Activated naive CD4-positive, alpha-beta T cell treated with anti-CD3 and anti-CD28 coated beads, Interleukin-2, amount 50 U/mL, for 72 hours (primary cell): Measurements from ENCODE around the gene SRSF7. TPM values are rescaled to one million over a fixed set of nuclear protein-coding genes. Genes with fewer than 3 reads are reported as not detected.
"Not testable (repeated sequence)": the region's sequence is repeated elsewhere in the genome, so short reads cannot be mapped to it uniquely, and the experiment has no call there.

Experiments used
- ATAC-seq, 2 donors: fragments of 150-1000 bp; cut with Tn5 transposase; 2 replicates each; pipeline ENCODE4 v1.10.0; 2021; ENCODE audit warnings: mild to moderate bottlenecking in 2 of 2, moderate library complexity in 2 of 2
- DNase-seq, 2 donors: peaks; one replicate each; pipeline ENCODE4 v3.0.0; 2021 to 2022; ENCODE audit warnings: low spot score in 2 of 2
- H3K27ac Mint-ChIP-seq, 2 donors: one replicate each; pipeline ENCODE4 v1.8.0; 2022; ENCODE audit warnings: mild to moderate bottlenecking in 2 of 2, mixed read lengths in 2 of 2
- H3K36me3 Mint-ChIP-seq, 2 donors: one replicate each; pipeline ENCODE4 v1.8.0; 2022; ENCODE audit warnings: mixed read lengths in 2 of 2
- H3K9me3 Mint-ChIP-seq, 2 donors: one replicate each; pipeline ENCODE4 v1.8.0; 2022; ENCODE audit warnings: mixed read lengths in 2 of 2
- total RNA-seq, 2 donors: library from RNA; stranded (reverse); gene quantifications; one replicate each; pipeline ENCODE4 v1.2.3, GENCODE V29; 2022

The SRSF7 gene
- total RNA-seq, 2 donors from 2014 or later, result 236 to 294 TPM

DNA sequence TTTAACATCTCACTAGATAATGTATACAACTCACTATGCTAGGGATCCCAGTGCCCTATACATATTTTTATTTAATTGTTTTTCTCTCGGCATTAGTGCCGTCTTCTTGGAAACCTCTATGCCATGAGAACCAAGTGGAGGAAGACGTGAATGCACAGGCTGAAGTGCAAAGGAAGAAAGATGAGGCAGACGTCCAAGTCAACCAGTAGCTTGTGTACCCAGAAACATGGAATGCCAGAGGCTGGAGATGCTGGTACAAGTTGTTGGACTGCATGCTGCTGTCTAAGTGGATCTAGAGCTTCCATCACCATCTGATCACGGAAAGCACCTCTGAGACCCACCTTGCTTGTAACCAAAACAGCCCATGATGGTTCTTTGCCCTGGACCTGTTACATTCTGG, 14.4 kb upstream of the SRSF7 start:
- no peak overlapping the region for H3K27ac Mint-ChIP-seq
- H3K36me3 Mint-ChIP-seq, result no peaks in the 10 kb centered on the region
- no peak for DNase-seq
- ATAC-seq, result no peak
- H3K9me3 Mint-ChIP-seq, result no peaks in the 10 kb centered on the region

DNA sequence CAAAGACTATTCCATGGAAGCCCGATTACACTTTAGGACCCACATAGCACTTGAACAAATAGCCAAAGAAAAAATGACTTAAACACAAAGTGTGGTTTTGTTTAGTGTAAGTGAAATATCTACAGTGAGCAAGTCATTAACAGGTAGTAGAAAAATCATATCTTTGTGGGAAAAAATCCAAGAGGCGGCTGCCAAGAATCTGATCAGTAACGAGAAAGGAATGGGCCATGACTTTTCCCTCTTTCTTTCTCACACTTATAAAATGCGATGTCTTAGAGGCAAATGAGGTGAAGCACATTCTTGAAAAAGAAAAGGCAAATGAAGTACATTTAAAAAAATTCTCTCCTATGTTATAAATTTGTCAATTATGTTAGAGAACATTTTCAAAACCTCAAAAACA, 14.0 kb upstream of the SRSF7 start:
- H3K36me3 Mint-ChIP-seq, result no peaks in the 10 kb centered on the region
- H3K27ac Mint-ChIP-seq, result no peak overlapping the region
- no peak for ATAC-seq
- no peak for DNase-seq
- H3K9me3 Mint-ChIP-seq, result no peaks in the 10 kb centered on the region

GRCh38 chr2:38763728-38764127, 12.6 kb upstream of the SRSF7 start:
- Mint-ChIP-seq H3K9me3 (no peaks in the 10 kb centered on the region), H3K36me3 (no peaks in the 10 kb centered on the region), H3K27ac (no peak overlapping the region)
- ATAC-seq, result no peak
- no peak for DNase-seq

DNA sequence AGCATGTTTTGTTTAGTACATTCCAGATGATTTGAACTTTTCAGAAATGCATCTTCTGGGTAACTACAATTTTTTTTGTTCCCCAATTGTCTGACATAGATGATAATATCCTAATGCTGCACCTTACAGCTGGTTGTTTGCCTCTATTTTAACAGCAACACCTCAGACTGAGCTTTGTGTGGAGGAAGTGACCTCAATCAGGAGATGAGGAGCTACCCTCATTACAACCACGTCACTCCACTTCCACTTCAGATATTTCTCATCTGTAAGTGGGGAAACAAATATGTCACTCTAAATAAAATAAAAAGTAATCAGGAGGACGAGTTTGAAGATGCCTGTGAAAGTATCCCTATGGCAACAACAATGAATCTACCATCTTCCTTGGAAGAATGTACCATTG, 12.1 kb upstream of the SRSF7 start:
- ATAC-seq (peak in 1 of 2 donors; percentile 74), DNase-seq (no peak)
- Mint-ChIP-seq H3K27ac (no peak overlapping the region), H3K9me3 (no peaks in the 10 kb centered on the region), H3K36me3 (no peaks in the 10 kb centered on the region)

GRCh38 chr2:38755891-38756290, 4.7 kb upstream of the SRSF7 start:
- DNase-seq, ATAC-seq, H3K36me3 Mint-ChIP-seq, H3K9me3 Mint-ChIP-seq, H3K27ac Mint-ChIP-seq: not testable (repeated sequence)

GRCh38 chr2:38754506-38754905, 3.3 kb upstream of the SRSF7 start:
- no peaks in the 10 kb centered on the region for H3K9me3 Mint-ChIP-seq
- peaks cover 19% of the 10 kb centered on the region in 2 donors for H3K36me3 Mint-ChIP-seq
- peak overlapping the region in 1 of 2 donors; percentile 71 for H3K27ac Mint-ChIP-seq
- ATAC-seq (no peak), DNase-seq (no peak)

DNA sequence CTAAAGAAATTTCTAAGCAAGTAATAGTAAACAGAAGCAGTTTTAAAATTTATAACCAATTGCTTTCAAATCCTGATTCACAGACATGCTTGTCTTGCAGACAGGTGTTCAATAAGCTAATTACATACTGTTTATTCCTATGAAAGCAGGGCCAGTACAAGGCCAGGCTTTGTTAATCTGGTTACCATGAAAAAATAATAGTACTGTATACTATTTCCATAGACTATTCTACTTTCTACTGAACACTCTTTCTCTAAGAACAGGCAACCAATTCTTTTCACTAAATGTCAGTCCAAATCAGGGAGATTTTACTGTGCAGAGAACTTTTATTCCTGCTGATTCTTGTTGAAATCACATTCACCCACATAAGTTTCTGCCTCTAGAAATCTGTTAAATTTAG, 2.9 kb upstream of the SRSF7 start:
- Mint-ChIP-seq H3K36me3 (peaks cover 23% of the 10 kb centered on the region in 2 donors), H3K27ac (peak overlapping the region; percentile 71 to 72), H3K9me3 (no peaks in the 10 kb centered on the region)
- ATAC-seq (no peak), DNase-seq (no peak)

- H3K36me3 Mint-ChIP-seq, result peaks cover 45 to 46% of the 10 kb centered on the region in 2 donors
- peak; percentile 1 to 10 for ATAC-seq
- H3K9me3 Mint-ChIP-seq, result no peaks in the 10 kb centered on the region
- H3K27ac Mint-ChIP-seq, result peak overlapping the region; percentile 98 to 100
- DNase-seq, result no peak
Observed at GRCh38 chr2:38751596-38752410, 642 bp upstream of the SRSF7 start.

DNA sequence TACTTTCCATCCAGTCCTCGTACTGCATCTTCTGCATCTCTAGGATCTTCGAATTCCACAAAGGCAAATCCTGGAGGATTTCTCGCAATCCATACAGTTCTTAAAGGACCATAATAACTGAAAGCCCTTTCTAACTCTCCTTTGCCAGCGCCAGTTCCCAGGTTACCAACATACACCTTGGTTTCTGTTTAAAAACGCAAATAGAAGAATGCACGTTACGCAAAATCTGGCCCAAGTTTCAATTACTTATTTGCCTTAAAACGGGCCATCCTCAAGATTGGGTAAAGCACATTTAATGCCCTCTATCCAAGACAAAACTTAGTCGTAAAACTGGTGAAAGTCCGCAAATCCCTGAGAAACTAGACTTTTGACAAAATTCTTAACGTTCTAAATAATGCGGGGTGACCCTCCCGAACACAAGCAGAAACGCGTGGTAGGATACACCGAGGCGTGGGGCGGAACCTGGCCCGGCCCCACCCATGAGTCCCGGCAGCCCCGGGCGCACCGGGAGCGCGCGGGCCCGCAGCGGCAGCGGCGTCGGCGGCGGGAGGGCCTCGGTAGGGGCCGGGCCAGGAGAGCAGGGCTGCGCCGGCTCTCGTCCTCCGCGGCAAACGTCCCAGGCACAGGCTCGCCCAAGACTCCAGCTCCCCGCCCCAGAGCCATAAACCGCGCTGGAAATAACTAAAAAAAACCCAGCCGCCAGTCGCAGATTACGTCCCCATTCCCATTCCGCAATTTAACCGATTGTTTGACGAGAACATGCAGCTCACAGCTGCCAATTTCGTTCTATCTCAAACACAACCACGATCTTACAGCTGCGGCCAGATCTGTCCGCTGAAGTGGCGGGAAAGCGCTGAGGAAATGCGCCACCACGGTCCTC, 910 bp downstream of the SRSF7 start:
- Mint-ChIP-seq H3K9me3 (no peaks in the 10 kb centered on the region), H3K36me3 (peaks cover 58 to 61% of the 10 kb centered on the region in 2 donors), H3K27ac (peak overlapping the region; percentile 98 to 100)
- DNase-seq (peak in 1 of 2 donors; percentile 59), ATAC-seq (peak; percentile 9 to 16)

DNA sequence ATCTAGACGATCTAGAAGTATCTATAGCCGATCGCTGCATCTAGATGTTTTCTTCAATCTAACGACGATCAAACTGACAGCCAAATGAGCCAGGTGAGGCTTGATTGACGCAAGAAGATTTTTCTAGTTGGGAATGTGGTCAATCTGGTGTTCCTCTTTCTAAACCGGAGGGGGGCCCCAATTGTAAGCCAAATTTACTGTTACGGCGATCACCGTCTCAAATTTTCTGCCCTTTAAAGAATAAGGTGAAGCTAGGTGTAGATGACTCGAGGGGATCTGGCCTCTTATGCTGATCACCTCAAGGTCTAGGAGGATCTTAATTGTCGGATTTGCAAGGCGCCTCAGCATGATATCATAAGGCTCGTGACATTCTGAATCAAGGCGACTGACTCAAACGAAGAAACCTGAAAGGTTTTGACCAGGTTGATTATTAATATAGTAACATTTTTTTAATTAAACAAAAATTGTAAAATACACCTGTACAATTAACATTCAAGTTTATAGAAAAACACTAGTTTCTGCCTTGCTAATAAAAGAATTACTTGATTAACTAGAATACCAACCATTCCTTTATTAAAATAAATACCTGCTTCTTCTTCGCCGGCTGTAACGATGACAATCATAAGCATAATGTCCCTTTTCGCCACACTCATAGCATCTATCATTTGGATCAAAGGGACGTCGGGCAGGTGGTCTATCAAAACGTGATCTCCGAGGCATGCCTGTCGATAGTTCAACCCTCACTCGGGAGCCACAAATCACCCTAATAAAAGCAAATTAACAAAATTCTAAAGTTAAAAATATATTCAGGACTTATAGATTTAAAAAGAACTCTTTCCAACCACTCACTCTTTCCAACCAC, 2.0 kb downstream of the SRSF7 start:
- Mint-ChIP-seq H3K9me3 (no peaks in the 10 kb centered on the region), H3K27ac (peak overlapping the region; percentile 98 to 100), H3K36me3 (peaks cover 61 to 66% of the 10 kb centered on the region in 2 donors)
- ATAC-seq (no peak), DNase-seq (no peak)

GRCh38 chr2:38748391-38748790, 2.8 kb downstream of the SRSF7 start:
- Mint-ChIP-seq H3K9me3 (no peaks in the 10 kb centered on the region), H3K27ac (peak overlapping the region; percentile 98 to 100), H3K36me3 (peaks cover 61 to 74% of the 10 kb centered on the region in 2 donors)
- ATAC-seq (no peak), DNase-seq (no peak)

DNA sequence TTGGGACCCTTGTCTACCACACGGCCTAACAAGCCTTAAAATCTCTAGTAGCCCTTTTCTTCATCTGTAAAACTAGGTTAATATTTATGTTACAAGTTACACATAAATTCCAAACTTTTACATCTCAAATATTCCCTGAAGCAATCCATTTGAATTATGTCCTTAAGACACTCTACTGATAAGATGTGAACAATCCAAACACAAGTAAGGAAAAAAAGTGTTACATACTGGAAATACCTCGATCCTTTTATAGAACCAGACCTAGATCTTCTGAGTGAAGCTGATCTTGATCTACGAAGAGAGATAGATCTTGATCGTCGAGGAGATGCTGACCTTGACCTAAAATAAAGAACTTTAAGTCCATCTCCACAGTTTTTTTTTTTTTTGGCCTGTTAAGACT, 3.3 kb downstream of the SRSF7 start:
- Mint-ChIP-seq H3K9me3 (no peaks in the 10 kb centered on the region), H3K27ac (peak overlapping the region; percentile 98 to 100), H3K36me3 (peaks cover 61 to 76% of the 10 kb centered on the region in 2 donors)
- ATAC-seq, result no peak
- DNase-seq, result no peak

DNA sequence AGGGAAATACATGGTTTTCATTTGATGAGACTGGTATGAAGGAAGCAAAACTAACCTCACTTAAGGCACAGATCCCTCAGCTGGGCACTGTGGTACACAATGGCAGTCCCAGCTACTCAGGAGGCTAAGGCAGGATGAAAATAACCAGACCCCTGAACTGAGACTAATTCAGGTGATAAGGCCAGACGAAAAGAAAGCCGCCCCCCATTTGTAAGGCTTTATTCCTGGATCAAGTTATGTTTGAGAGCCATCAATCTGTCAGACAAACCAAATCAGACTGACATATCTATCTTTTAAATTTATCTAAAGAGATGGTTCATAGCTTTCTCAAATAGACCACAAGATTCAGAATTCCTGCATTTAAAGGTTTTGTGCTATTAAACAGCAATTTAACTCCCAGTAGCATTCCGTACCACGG, 4.1 kb downstream of the SRSF7 start:
- DNase-seq (no peak), ATAC-seq (no peak)
- peak overlapping the region; percentile 98 to 100 for H3K27ac Mint-ChIP-seq
- H3K9me3 Mint-ChIP-seq, result no peaks in the 10 kb centered on the region
- peaks cover 61 to 76% of the 10 kb centered on the region in 2 donors for H3K36me3 Mint-ChIP-seq

DNA sequence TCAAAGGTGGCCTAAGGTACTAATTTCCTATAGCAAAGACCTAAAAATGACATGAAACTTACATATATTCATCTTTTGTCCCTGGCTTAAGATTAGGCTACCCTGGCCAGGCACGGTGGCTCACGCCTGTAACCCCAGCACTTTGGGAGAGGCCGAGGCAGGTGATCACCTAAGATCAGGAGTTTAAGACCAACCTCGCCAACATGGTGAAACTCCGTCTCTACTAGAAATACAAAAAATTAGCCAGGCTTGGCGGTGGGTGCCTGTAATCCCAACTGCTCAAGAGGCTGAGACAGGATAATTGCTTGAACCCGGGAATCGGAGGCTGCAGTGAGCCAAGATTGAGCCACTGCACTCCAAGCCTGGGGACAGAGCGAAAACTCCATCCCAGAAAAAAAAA, 5.9 kb downstream of the SRSF7 start:
- Mint-ChIP-seq H3K9me3 (no peaks in the 10 kb centered on the region), H3K36me3 (peaks cover 50 to 65% of the 10 kb centered on the region in 2 donors), H3K27ac (peak overlapping the region; percentile 92 to 98)
- no peak for DNase-seq
- ATAC-seq, result no peak

- peak overlapping the region in 1 of 2 donors; percentile 74 for H3K27ac Mint-ChIP-seq
- peak in 1 of 2 donors; percentile 3 for ATAC-seq
Observed at GRCh38 chr2:38744399-38744780, 6.8 kb downstream of the SRSF7 start.

DNA sequence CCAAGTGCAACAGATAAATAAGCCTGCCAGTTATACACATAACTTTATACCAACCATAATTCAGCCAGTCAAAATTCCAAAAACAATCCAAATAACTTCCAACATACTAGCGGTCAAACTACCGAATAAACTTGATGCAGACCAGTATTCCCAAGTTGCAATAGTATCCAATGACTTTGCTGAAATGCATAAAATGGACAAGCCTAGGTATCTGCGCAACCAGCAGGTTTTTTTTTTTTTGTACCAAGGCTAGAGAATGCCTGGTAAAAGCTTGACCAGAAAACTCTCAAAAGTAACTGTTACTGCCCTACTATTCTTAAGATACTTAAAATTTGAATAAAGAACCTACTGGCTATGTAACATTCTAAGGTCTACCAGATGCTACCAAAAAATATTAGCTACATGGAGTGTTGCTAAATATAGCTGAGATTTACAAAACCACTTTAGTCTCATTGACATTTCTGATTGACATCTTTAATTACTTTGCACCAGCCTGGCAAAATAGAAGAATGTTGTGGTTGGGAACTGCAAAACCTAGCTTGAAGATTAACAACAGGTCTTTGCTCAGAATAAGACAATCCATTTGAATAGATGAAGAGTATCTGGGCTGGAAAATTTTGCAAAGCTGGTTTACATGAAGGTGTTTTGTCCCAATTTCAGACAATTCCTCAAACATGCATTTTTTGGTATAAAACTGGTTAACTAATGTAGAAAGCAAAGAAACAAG, 7.3 kb downstream of the SRSF7 start:
- DNase-seq, result no peak
- H3K27ac Mint-ChIP-seq, result peak overlapping the region in 1 of 2 donors; percentile 74
- ATAC-seq, result no peak
- no peaks in the 10 kb centered on the region for H3K9me3 Mint-ChIP-seq
- peaks cover 44 to 61% of the 10 kb centered on the region in 2 donors for H3K36me3 Mint-ChIP-seq

More at GRCh38 chr2:38744399-38744780, 6.8 kb downstream of the SRSF7 start:
- no peak for DNase-seq
- H3K36me3 Mint-ChIP-seq, result peaks cover 44 to 61% of the 10 kb centered on the region in 2 donors
- H3K9me3 Mint-ChIP-seq, result no peaks in the 10 kb centered on the region
